Activated effector memory CD4-positive, alpha-beta T cell treated with Interleukin-2 at 50 U/mL for 16 hours (primary cell): Measurements from ENCODE around the gene BRD4.

Experiments used
- DNase-seq: peaks from one replicate; pipeline ENCODE4 v3.0.0-alpha.2; 2020

BRD4 gene

DNA sequence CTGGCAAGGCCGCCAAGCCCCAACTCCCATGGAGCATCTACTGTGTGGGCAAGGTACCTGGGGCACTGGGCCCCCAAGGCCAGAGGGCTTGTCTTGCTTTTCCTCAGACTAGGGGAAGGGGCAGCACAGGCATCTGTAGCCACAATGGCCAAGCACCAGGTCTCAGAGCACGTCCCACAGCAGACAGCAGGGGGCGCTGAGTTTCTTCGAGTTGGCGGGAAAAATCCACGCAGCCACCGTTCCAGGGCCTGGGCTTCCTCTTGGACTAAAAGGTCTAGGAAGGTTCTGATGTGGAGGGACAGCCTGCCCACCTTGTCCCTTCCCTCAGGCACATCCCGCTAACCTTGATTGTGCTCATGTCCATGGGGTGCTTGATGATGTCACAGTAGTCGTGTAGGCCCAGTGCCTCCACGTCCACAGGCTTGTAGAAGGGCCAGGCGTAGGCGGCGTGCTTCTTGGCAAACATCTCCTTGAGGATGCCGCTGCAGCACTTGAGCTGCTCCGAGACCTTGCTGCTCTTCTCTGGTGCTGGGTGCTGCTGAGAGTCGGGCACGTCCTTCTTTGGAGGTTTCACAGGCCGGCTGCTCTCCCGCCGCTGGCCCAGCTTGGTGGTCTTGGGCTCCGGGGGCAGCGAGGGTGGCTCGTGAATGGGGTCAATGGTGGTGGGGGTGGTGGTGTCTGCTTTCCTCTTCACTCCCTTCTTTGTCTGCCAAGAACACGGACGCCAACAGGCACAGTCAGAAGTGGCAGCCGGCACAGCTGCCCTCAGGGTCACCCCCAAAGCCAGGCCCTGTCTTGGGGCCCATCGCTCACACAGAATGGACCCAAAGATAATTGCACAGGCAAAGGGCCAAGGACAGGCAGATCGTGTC is 68.0 kb downstream of the BRD4 start:
- peak; percentile 40 for DNase-seq

DNA sequence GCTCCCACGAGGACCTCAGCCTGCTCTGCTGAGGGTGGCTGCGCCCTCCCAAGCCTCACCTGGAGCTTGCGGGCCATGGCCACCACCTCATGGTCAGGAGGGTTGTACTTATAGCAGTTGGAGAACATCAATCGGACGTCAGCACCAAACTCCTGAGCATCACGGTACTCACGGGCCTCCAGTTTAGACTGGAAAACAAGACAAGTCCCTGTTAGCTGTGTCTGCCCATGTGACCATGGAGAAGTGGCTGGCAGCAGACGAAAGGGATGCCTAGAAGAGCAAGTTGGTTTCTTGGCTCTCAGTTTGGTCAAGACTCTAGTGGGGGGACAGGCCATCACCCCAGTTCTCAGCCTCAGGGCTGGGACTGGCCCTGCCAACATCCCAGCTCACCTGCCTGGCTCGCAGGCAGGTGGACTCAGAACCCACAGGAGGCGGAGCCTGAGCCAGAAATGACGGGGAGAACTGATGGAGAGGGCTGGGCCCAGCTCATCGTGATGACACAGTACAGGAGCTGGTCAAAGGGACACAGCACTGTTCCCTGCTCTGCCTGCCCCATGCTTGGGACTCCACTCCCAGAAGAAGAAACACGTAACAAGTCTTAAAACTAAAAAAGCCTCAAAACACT is 68.9 kb downstream of the BRD4 start:
- no peak for DNase-seq

- DNase-seq, result no peak
Measured at GRCh38 chr19:15262011-15262410, 70.3 kb downstream of the BRD4 start.

DNA sequence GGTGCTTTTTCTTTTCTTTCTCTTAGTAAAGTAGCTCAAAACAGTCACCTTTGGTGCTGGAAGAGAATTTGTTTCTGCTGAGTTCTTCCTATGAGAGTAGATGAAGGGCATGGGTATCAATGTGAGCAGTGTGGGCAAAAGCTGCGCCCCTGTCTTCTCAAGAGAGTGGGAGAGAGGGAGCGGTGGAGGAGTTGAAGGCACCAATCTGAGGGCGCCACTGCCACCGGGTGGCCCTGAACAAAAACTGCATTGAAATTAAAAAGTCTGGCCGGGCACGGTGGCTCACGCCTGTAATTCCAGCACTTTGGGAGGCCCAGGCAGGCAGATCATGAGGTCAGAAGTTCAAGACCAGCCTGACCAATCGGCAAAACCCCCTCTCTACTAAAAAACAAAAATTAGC is 71.4 kb downstream of the BRD4 start:
- DNase-seq, result no peak

DNA sequence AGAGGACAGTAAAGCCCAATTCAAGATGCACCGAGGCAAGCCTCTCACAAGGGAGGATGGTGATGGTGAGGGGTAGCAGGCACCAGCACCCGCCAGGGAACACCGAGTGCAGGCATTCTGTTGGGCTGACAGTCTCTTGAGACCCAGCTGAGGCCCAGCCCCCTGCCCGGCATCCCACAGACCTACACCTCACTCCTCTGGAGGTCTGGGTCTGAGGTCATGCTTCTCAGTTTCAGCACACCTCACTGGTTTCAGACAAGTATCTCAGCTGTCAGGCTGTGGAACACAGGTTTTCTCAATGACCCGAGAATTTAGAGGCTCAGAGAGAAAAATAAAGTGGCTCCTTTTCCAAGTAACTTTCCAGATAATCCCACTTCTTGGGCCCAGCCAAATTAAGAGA is 72.4 kb downstream of the BRD4 start:
- DNase-seq, result no peak

- DNase-seq, result no peak
Measured at GRCh38 chr19:15257782-15258181, 74.6 kb downstream of the BRD4 start.

- DNase-seq, result no peak
Measured at GRCh38 chr19:15256708-15257331, 75.5 kb downstream of the BRD4 start.

DNA sequence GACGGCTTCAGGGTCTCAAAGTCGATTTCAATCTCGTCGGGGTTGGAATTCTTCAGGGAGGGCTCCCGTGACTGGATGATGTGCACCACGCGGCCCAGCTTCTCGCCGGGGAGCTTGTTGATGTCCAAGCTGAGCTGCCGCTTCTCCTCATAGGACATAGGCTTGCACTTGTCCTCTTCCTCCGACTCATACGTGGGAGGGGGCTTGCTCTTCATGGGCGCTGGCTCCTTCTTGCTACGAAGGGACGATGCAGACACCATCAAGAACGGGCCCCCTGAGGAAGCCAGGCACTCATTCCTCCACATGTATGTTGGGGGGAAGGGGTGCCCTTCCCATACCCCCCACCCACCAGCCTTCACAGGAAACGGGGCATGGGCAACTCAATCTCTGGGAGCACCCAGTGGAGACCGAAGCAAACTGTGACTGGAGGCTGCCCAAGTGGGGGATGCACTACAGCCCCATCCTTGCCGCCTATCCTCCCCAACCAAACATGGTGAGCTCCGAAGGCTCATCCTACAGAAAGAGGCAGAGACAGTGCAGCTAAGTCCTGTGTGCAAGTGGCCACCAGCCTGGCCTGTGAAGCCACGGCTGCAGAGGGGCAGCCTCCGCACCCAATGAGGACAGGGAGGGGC is 76.9 kb downstream of the BRD4 start:
- no peak for DNase-seq

GRCh38 chr19:15254547-15254946 is 77.8 kb downstream of the BRD4 start:
- no peak for DNase-seq

DNA sequence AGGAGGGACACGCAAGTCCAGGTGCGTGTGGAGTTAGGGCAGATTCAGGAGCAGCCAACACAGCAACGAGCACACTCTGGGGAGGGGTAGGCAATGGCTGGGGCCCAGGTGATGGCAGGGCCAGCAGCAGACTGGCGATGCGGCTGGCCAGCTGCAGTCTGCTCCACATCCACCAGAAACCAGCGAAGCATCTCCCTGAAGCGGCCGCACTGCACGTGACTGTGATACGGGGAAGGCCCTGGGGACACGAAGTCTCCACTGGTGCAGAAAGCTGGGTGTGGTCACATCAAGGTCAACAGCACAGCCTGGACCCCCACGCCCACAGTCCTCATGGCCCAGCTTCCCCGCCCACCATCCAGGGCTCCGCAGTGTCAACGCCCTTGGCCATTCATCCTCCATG is 78.8 kb downstream of the BRD4 start:
- DNase-seq, result no peak

DNA sequence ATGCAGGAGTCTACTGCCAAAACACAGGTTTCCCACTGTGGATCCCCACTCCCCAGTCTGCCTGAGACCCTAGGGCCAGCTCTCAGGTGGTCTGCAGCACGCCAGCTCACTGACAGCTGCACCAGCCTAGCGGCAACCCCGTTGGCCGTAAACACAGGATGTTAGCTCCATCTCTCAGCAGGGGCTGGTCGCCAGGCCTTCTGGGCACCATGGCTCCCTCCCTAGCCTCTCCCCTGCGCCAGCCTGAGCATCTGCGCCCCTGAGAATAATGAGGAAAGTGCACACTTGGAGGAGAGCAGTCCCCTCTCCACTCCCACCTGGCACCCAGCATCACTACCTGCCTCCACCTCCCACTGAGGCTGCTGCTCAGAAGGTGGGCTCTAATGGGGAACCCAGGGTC is 79.3 kb downstream of the BRD4 start:
- no peak for DNase-seq

DNA sequence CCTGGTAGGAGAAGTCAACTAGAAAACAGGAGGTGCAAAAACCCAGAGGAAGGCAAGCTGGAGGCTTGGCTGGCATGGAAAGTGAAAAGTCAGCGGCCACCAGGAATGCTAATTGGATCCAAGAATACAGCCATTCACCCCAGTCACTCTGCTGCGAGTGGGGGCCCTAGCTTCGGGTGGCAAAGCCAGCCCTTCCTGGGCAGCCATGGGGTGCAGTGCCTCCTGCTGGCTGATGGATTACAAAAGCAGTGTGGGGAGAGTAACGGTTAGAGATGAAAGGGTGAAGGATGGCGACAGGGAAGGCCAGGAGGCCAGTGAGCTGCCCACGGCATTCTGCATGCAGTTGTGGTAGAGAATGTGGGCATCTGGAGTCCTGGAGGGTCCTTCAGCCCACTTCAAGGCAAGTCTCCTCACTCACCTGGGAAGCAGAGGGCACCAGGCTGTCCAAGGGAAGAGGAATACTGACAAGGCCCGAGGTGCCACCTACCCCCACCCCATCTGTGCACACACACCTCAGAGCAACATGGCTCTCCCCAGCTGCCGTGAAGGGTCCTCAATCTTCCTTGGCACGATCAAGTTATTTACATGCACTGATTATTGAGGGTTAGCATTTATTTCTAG is 79.8 kb downstream of the BRD4 start:
- DNase-seq, result no peak

DNA sequence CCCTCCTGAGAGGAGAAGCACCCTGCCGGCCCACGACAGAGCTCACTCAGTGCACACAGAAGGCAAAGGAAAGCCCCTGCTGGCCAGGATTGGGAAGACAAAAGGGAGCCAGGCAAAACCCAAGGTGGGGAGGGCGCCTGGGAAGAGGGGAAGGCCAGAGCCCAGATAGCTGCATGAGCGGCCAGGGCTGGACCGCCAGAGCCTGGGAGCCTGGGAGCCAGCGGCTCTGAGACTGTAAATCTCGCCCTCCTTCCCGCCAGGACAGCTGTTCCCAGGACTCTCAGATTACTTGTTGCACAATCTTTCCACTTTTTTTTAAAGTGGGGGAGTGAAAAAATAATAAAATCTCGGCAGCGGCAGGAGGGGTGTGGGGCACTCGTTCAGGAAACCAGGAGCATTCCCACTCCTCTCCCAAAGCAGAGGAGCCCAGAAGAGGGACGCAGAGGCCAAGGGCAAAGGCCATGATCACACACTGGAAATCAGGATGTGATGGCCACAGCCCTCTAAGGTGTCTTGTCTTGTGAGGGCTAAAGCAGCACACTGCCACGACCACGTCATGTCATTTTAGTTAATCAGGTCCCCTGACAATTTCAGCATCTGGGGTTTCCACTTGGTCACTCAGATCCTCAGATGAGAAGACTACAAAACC is 80.5 kb downstream of the BRD4 start:
- DNase-seq, result no peak

GRCh38 chr19:15251010-15251748 is 81.2 kb downstream of the BRD4 start:
- no peak for DNase-seq

DNA sequence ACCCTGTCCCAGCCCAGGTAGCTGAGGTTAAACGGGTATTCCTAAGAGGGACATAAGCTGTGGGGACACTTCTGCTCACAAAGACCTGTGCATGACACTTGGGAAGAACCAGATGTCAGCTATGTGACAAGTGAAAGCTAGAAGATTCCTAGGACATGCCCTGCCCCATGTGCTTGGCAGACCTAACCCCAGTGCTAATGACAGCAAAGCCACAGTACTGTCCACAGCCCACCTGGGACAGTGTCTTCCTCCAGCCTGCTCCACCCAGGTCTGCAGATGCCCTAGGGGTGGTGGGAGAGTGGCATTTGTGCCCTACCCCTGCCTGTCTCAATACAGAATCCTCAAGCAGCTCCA is 81.7 kb downstream of the BRD4 start:
- DNase-seq, result no peak

DNA sequence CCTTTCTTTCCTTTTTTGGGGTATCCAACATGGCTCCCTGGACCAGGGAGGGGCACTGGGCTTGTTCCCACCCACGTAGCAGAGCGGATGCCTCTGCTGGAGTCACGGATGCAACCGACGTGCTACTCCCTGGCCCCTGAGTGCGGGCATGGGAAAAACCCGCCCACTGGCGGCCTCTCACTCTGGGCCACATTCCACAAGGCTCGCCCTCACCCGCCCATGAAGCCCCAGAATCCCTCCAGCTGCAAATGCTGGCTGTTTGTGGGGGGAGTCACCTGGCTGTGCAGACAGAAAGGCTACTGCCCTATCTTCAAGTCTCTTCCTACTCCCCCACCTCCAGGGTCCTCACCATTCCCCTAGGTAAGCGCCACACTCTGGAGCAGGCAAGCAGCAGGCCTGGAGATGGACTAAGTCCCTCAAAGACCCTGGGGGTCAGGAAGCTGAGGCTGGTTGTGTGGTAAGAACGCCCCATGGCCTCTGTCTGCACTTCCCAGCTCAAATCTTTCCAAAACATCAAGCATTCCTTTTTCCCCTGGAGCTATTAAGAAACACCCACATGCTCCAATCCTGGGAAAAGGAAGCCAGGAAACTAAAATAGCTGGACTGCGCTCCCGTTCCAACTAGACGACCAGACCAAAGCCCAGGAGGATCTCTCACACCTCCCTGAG is 82.2 kb downstream of the BRD4 start:
- no peak for DNase-seq

DNA sequence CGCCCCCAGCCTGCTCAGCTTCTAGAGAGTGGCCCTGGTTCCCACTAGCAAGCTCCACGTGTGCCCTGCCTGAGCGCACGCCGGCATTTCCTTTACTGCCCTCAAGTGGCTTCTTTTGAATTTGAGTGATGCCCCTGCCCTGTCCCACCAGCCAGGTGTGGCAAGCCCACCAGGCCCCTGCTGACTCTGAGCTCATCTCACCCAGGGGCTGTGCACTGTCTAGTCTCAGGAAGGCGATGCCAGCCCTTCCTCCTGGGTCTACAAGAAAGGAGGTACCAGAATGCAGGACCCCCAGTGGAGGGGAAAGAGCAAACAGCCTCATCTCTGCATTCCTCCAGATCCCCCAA is 82.8 kb downstream of the BRD4 start:
- DNase-seq, result no peak

GRCh38 chr19:15248648-15249527 is 83.5 kb downstream of the BRD4 start:
- no peak for DNase-seq

DNA sequence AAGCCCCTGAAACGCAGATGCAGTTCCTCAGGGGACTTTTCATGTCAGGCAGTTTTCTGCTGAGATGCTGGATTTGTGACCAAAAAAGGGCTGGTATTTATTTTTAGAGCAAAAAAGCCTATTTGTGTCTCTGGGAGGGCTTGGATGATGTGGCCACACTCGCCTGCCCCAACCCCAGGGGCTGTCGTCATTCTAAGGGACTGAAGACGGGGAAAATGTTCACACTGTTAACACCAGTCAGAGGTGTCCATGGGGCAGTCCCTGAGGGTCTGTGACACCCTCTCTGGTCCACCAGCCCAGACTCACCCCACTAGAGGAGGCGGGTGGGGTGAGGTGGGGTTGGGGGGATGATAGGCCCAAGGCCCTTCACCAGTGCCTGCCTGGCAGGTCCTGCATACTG is 84.2 kb downstream of the BRD4 start:
- no peak for DNase-seq
